HL-60 (cell line): Measurements from ENCODE around the gene EIF3B.

Experiments used
- GABPA ChIP-seq: IDR thresholded peaks from 2 replicates; pipeline ENCODE4 v1.6.1; 2012; ENCODE audit warnings: low read depth
- POLR2AphosphoS5 ChIP-seq: IDR thresholded peaks from 2 replicates; pipeline ENCODE4 v1.6.1; 2012; ENCODE audit warnings: low read depth
- TF ChIP-seq, protein P1 (sequence below): IDR thresholded peaks from one replicate; pipeline ENCODE4 v1.5.1; 2011; ENCODE audit warnings: low read length, control low read depth, inconsistent platforms; ENCODE audit not compliant: insufficient read depth
- TF ChIP-seq, protein P2 (sequence below): IDR thresholded peaks from 2 replicates; pipeline ENCODE4 v1.6.1; 2012; ENCODE audit warnings: low read depth; ENCODE audit not compliant: insufficient replicate concordance

DNA sequence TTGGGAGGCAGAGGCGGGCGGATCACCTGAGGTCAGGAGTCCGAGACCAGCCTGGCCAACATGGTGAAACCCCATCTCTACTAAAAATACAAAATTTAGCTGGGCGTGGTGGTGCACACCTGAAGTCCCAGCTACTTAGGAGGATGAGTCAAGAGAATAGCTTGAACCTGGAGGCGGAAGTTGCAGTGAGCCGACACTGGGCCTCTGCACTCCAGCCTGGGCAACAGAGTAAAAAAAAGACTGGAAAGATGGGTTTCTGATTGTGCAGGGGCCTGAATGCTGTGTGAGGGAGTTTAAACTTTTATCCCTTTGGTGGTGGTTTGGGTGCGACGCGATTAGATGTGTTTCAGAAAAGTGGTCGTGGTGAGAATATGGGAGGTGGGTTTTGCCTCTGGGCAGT is 50.6 kb downstream of the EIF3B start:
- TF ChIP-seq, protein P1, sequence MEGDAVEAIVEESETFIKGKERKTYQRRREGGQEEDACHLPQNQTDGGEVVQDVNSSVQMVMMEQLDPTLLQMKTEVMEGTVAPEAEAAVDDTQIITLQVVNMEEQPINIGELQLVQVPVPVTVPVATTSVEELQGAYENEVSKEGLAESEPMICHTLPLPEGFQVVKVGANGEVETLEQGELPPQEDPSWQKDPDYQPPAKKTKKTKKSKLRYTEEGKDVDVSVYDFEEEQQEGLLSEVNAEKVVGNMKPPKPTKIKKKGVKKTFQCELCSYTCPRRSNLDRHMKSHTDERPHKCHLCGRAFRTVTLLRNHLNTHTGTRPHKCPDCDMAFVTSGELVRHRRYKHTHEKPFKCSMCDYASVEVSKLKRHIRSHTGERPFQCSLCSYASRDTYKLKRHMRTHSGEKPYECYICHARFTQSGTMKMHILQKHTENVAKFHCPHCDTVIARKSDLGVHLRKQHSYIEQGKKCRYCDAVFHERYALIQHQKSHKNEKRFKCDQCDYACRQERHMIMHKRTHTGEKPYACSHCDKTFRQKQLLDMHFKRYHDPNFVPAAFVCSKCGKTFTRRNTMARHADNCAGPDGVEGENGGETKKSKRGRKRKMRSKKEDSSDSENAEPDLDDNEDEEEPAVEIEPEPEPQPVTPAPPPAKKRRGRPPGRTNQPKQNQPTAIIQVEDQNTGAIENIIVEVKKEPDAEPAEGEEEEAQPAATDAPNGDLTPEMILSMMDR: no peak
- TF ChIP-seq GABPA (no peak), POLR2AphosphoS5 (no peak)
- TF ChIP-seq, protein P2, sequence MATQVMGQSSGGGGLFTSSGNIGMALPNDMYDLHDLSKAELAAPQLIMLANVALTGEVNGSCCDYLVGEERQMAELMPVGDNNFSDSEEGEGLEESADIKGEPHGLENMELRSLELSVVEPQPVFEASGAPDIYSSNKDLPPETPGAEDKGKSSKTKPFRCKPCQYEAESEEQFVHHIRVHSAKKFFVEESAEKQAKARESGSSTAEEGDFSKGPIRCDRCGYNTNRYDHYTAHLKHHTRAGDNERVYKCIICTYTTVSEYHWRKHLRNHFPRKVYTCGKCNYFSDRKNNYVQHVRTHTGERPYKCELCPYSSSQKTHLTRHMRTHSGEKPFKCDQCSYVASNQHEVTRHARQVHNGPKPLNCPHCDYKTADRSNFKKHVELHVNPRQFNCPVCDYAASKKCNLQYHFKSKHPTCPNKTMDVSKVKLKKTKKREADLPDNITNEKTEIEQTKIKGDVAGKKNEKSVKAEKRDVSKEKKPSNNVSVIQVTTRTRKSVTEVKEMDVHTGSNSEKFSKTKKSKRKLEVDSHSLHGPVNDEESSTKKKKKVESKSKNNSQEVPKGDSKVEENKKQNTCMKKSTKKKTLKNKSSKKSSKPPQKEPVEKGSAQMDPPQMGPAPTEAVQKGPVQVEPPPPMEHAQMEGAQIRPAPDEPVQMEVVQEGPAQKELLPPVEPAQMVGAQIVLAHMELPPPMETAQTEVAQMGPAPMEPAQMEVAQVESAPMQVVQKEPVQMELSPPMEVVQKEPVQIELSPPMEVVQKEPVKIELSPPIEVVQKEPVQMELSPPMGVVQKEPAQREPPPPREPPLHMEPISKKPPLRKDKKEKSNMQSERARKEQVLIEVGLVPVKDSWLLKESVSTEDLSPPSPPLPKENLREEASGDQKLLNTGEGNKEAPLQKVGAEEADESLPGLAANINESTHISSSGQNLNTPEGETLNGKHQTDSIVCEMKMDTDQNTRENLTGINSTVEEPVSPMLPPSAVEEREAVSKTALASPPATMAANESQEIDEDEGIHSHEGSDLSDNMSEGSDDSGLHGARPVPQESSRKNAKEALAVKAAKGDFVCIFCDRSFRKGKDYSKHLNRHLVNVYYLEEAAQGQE: no peak
